Common myeloid progenitor, CD34-positive (primary cell): Measurements from ENCODE around the gene ZNF579. TPM values are rescaled to one million over a fixed set of nuclear protein-coding genes. Genes with fewer than 3 reads are reported as not detected.

Experiments used
- CTCF ChIA-PET: fragments of 350-600 bp; sonication (Branson Sonifier 250); formaldehyde crosslinking; loops from one replicate; lab custom pipeline; 2021; ENCODE audit warnings: antibody characterized with exemption; lab: Charles Lee
- POLR2A ChIA-PET: fragments of 350-600 bp; sonication (Branson Sonifier 250); formaldehyde crosslinking; loops from one replicate; lab custom pipeline; 2021; ENCODE audit warnings: antibody characterized with exemption; lab: Charles Lee
- DNase-seq, 3 donors: peaks; one replicate each; pipeline versions ENCODE4 v3.0.0 to v3.0.0-alpha.2; 2013
- H3K27ac ChIP-seq, 2 experiments: 1 replicate in 1 of 2; 2 replicates in 1 of 2; pipeline ENCODE4 v1.7.0; 2013; ENCODE audit warnings: inconsistent platforms in 2 of 2, low read length in 2 of 2, mild to moderate bottlenecking in 2 of 2, low read depth in 1 of 2, moderate library complexity in 1 of 2; ENCODE audit not compliant: severe bottlenecking in 2 of 2, insufficient read depth in 1 of 2, poor library complexity in 1 of 2
- H3K27me3 ChIP-seq, 5 experiments: replicated peaks in 2 of 5; 1 replicate in 3 of 5; 2 replicates in 2 of 5; pipeline versions ENCODE4 v1.6.1 to v1.7.0; 2013; ENCODE audit warnings: low read length in 4 of 5, mild to moderate bottlenecking in 2 of 5, moderate library complexity in 2 of 5, inconsistent platforms in 1 of 5; ENCODE audit not compliant: insufficient read depth in 5 of 5, control insufficient read depth in 4 of 5
- H3K36me3 ChIP-seq, 4 experiments: 1 replicate in 2 of 4; 2 replicates in 2 of 4; pipeline versions ENCODE4 v1.6.1 to v1.7.0; 2013; ENCODE audit warnings: low read length in 3 of 4, control low read depth in 1 of 4, mild to moderate bottlenecking in 1 of 4; ENCODE audit not compliant: control insufficient read depth in 4 of 4, insufficient read depth in 4 of 4
- H3K4me1 ChIP-seq, 4 experiments: 1 replicate in 3 of 4; 2 replicates in 1 of 4; pipeline versions ENCODE4 v1.6.1 to v1.7.1; 2013; ENCODE audit warnings: low read length in 3 of 4, mild to moderate bottlenecking in 3 of 4, control low read depth in 1 of 4, inconsistent platforms in 1 of 4, moderate library complexity in 1 of 4; ENCODE audit not compliant: control insufficient read depth in 4 of 4, insufficient read depth in 4 of 4; ENCODE audit errors: control extremely low read depth in 1 of 4
- H3K4me3 ChIP-seq, 7 experiments: 1 replicate in 4 of 7; 2 replicates in 3 of 7; pipeline versions ENCODE4 v1.5.1 to v1.7.0; 2013; ENCODE audit warnings: mild to moderate bottlenecking in 7 of 7, low read length in 6 of 7, moderate library complexity in 6 of 7, inconsistent platforms in 2 of 7, low read depth in 2 of 7, control low read depth in 1 of 7; ENCODE audit not compliant: insufficient read depth in 4 of 7, control insufficient read depth in 1 of 7; ENCODE audit errors: extremely low read depth in 1 of 7
- H3K9me3 ChIP-seq, 5 experiments: 1 replicate in 4 of 5; 2 replicates in 1 of 5; pipeline versions ENCODE4 v1.6.1 to v1.7.1; 2013; ENCODE audit warnings: low read length in 4 of 5, mild to moderate bottlenecking in 2 of 5, inconsistent platforms in 1 of 5, low read depth in 1 of 5, moderate library complexity in 1 of 5; ENCODE audit not compliant: control insufficient read depth in 4 of 5, insufficient read depth in 2 of 5; ENCODE audit errors: control extremely low read depth in 1 of 5
- WGBS: methylation state at CpG from one replicate; pipeline ENCODE4 v1.1.5; 2013; ENCODE audit not compliant: insufficient coverage; 5-methylcytosine and 5-hydroxymethylcytosine counted together
- polyA plus RNA-seq: library from polyadenylated mRNA; unstranded; fragments of 120-200 nt; gene quantifications from one replicate; pipeline ENCODE4 v1.2.1, GENCODE V29; 2013

ZNF579 gene, protein sequence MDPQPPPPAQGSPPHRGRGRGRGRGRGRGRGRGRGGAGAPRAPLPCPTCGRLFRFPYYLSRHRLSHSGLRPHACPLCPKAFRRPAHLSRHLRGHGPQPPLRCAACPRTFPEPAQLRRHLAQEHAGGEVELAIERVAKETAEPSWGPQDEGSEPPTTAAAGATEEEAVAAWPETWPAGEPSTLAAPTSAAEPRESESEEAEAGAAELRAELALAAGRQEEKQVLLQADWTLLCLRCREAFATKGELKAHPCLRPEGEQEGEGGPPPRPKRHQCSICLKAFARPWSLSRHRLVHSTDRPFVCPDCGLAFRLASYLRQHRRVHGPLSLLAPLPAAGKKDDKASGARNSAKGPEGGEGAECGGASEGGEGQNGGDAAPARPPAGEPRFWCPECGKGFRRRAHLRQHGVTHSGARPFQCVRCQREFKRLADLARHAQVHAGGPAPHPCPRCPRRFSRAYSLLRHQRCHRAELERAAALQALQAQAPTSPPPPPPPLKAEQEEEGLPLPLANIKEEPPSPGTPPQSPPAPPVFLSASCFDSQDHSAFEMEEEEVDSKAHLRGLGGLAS
- 6.3 TPM for polyA plus RNA-seq

DNA sequence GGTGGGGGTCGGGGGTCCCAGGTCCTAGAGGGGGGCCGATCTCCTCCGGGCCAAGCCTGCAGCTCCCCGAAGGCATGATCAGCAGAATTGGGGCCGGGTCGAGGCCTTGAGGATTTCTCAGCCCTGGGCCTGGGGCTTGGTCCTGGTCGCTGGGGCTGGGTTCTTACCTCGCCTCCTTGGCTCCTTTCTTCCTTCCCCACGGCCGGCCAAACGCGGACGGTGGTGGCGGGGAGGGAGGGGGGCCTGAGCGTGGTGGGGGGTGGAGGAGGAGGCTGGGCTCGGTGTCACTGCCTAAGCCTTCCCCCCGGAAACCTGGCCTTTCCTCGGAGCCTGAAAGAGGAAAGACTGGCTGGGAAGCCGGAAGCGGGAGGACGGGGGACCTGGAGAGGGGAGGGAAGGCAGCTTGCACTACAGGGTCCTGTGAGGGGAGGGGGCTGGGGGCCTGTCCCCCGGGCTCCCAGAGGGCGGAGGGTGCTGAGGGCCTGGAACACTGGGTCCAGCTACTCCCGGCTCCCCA, at the start of gene ZNF579:
Gene ZNF579, minus strand, starts transcription at position 221 of the 517 bp plus-strand sequence. CDS start 1,209 bp downstream, outside the sequence.
- 0% methylated on average over 6 of the region's 24 CpGs for WGBS
- Histone ChIP-seq H3K27ac (peak within 1 kb of the TSS; percentile 54 to 80), H3K27me3 (no peaks in the 10 kb centered on the region), H3K4me1 (peaks cover 0 to 20% (median 15%) of the 10 kb centered on the region in 4 experiments), H3K36me3 (peaks cover 0 to 18% (median 10%) of the 10 kb centered on the region in 4 experiments), H3K4me3 (peak within 1 kb of the TSS; percentile 55 to 91 (median 78)), H3K9me3 (no peaks in the 10 kb centered on the region)
- CTCF ChIA-PET: interaction anchor here (0.9 to 1.7 kb wide), 3 partner anchors 8 to 25 kb away, joined by 3 to 7 read pairs (median 4); partner anchors contain the start of gene ZNF865
- peak; percentile 83 to 89 (median 83) for DNase-seq
- POLR2A ChIA-PET: no interaction called here

DNA sequence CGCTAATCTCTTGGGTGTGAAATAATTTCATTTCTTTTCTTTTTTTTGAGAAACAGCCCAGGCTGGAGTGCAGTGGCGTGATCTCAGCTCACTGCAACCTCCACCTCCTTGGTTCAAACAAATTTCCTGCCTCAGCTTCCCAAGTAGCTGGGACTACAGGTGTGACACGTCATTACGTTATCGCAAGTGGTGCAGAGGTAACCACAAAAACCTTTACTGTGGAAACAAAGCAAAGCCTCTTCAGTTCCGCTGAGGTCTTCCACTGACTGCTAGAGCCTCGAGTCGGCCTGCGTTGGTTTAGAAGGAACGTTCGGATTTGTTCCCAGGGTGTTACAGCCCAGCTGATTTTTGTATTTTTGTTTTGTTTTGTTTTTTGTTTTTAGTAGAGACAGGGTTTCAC, 45.7 kb upstream of the ZNF579 start:
- Histone ChIP-seq H3K4me1 (peaks cover 0 to 13% (median 6%) of the 10 kb centered on the region in 4 experiments), H3K27me3 (no peaks in the 10 kb centered on the region), H3K36me3 (peaks cover 0 to 6% (median under 1%) of the 10 kb centered on the region in 4 experiments), H3K9me3 (no peaks in the 10 kb centered on the region), H3K27ac (no peak overlapping the region), H3K4me3 (no peak overlapping the region)
- POLR2A ChIA-PET: interaction anchor here (0.7 kb wide), 2 partner anchors 14 to 42 kb away, joined by 3 read pairs; no protein-coding TSS in a partner anchor
- no peak for DNase-seq
- 99% methylated on average over 11 of the region's 11 CpGs for WGBS
- CTCF ChIA-PET: interaction anchor here (0.7 to 7.5 kb wide), 10 partner anchors 8 to 486 kb away, joined by 3 to 53 read pairs (median 6); partner anchors contain the start of gene ZNF865

DNA sequence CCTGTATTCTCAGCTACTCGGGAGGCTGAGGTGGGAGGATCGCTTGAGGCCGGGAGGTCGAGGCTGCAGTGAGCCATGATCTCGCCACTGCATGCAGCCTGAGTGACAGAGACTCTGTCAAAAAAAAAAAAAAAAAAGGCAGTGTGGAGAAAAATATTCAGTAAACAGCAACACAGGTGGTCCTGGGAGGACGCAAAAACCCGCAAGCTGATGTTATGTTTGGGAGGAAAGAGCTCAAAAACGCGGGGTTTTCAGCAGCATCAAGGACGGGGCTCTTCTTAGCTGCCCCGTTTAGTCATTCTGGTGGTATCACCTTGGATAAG, 44.3 kb upstream of the ZNF579 start:
- Histone ChIP-seq H3K36me3 (peaks cover 0 to 11% (median 4%) of the 10 kb centered on the region in 4 experiments), H3K4me1 (peaks cover 0 to 27% (median 20%) of the 10 kb centered on the region in 4 experiments), H3K9me3 (no peaks in the 10 kb centered on the region), H3K27me3 (no peaks in the 10 kb centered on the region), H3K4me3 (peak overlapping the region; percentile 20 to 88 (median 72)), H3K27ac (peak overlapping the region in 1 of 2 experiments; percentile 92)
- no peak for DNase-seq
- ChIA-PET POLR2A (interaction anchor here (0.6 kb wide), 2 partner anchors 59 to 118 kb away, joined by 3 to 4 read pairs; no protein-coding TSS in a partner anchor), CTCF (interaction anchor here (0.7 to 7.5 kb wide), 7 partner anchors 11 to 373 kb away, joined by 3 to 53 read pairs (median 5); partner anchors contain the start of gene ZNF865)
- WGBS: 42% methylated on average over 9 of the region's 11 CpGs

DNA sequence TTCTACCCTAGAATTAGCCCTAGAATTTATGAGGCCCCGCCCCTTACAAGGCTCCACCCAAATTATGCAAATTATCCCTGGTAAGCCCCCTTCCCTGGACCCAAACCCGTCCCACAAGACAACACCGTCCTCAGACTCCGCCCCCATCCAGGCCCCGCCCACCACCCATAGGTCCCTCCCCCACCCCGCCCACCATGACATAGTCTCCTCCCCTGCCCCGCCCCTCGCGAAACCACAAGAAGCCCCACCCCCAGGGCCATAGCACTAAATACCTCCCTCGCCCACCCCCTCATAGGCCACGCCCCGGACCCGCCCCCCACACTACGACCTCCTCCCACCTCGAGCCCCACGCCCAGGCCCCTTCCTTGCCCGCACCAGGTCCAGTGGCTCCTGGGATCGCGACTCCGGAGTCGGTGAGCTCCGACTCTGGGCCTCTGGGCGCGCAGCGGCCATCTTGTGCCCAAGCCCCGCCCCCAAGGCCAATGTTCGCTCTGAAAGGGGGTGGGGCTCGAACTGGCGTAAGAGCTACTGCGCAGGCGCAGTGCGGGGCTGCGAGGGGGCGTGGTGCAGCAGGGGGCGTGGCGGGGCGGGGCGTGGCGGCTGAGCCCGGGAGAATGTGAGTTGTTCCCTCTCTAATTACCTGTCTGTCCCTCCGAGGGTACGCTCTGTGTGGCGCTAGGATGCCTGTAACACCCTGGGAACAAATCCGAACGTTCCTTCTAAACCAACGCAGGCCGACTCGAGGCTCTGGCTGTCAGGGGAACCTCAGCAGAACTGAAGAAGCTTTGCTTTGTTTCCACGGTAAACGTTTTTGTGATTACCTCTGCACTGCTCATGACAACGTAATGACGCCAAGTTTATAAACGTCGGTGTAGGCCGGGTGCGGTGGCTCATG, 43.7 kb upstream of the ZNF579 start, which contains the start of gene ZNF784:
Gene ZNF784, minus strand, starts transcription at position 458 of the 895 bp plus-strand sequence. Its CDS starts 5 bp downstream, at position 453.
- Histone ChIP-seq H3K27me3 (no peaks in the 10 kb centered on the region), H3K4me3 (peak within 1 kb of the TSS; percentile 46 to 88 (median 72)), H3K36me3 (peaks cover 0 to 11% (median 4%) of the 10 kb centered on the region in 4 experiments), H3K27ac (peak within 1 kb of the TSS; percentile 77 to 92), H3K9me3 (no peaks in the 10 kb centered on the region), H3K4me1 (peaks cover 2 to 29% (median 21%) of the 10 kb centered on the region in 4 experiments)
- under 1% methylated on average over 28 of the region's 56 CpGs for WGBS
- CTCF ChIA-PET: interaction anchor here (0.6 to 7.5 kb wide), 5 partner anchors 11 to 47 kb away, joined by 3 to 53 read pairs (median 3); partner anchors contain the start of gene ZNF865
- POLR2A ChIA-PET: interaction anchor here (0.6 to 0.7 kb wide), 2 partner anchors 25 to 58 kb away, joined by 4 to 5 read pairs; partner anchors contain the start of gene FIZ1
- DNase-seq: peak; percentile 91 to 94 (median 93)

DNA sequence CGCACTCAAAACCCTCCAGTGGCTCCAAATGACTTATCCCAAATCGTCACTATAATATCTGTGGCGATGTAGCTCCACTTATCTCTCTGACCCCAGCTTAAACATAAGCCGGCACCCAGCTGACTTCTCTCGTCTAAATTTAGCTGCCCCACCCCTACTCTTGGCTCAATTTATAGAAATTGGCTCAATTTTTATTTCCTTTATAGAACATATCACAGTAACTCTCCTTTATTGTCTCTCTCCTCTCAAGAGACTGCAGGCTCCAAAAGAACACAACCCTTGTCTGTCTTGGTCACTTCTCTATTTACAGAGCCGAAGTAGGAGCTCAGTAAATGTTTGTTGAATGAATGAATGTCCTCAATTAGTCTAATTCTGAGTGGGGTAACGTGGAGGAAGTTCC, 42.9 kb upstream of the ZNF579 start:
- H3K9me3 ChIP-seq: no peaks in the 10 kb centered on the region
- no peaks in the 10 kb centered on the region for H3K27me3 ChIP-seq
- H3K36me3 ChIP-seq: peaks cover 0 to 11% (median 5%) of the 10 kb centered on the region in 4 experiments
- DNase-seq: no peak
- CTCF ChIA-PET: interaction anchor here (2.2 to 7.5 kb wide), 2 partner anchors 12 to 17 kb away, joined by 13 to 53 read pairs; partner anchors contain the start of gene ZNF865
- H3K4me1 ChIP-seq: peaks cover 4 to 29% (median 21%) of the 10 kb centered on the region in 4 experiments
- H3K4me3 ChIP-seq: peak overlapping the region in 3 of 7 experiments; percentile 36 to 62 (median 47)
- WGBS: 84% methylated on average over 5 of the region's 7 CpGs
- H3K27ac ChIP-seq: no peak overlapping the region
- POLR2A ChIA-PET: no interaction called here

DNA sequence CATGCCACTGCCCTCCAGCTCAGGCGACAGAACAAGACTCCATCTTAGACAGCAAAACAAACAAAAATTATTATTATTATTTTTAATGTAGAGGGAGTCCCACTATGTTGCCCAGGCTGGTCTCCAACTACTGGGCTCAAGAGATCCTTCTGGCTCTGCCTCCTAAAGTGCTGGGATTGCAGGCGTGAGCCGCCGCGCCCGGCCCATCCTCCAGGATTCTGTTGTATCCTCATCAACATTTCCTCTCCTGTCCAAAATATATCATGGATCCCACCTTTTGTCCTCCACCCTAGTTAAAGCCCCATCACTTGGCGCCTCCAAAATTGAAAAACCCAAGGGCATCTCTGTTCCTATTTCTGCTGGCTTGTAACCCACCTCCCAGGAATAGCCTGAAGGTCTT, 42.5 kb upstream of the ZNF579 start:
- peaks cover 4 to 29% (median 21%) of the 10 kb centered on the region in 4 experiments for H3K4me1 ChIP-seq
- H3K4me3 ChIP-seq: no peak overlapping the region
- no peak for DNase-seq
- ChIA-PET POLR2A (no interaction called here), CTCF (interaction anchor here (2.2 to 7.5 kb wide), 2 partner anchors 13 to 17 kb away, joined by 13 to 53 read pairs; partner anchors contain the start of gene ZNF865)
- H3K27me3 ChIP-seq: no peaks in the 10 kb centered on the region
- H3K27ac ChIP-seq: no peak overlapping the region
- H3K36me3 ChIP-seq: peaks cover 0 to 11% (median 5%) of the 10 kb centered on the region in 4 experiments
- WGBS: 97% methylated on average over 6 of the region's 7 CpGs
- H3K9me3 ChIP-seq: no peaks in the 10 kb centered on the region
